H9 (cell line): ENCODE results near the gene CCDC85B. TPM values are rescaled to one million over a fixed set of nuclear protein-coding genes. Genes with fewer than 3 reads are reported as not detected.
A peak's percentile ranks its signal among the peaks of the same experiment; 100 is the strongest.

Source experiments
- DNase-seq: peaks from one replicate; pipeline ENCODE4 v3.0.0-alpha.2; 2017
- H2AFZ ChIP-seq: one replicate; pipeline ENCODE4 v1.6.1; 2013; ENCODE audit warnings: mild to moderate bottlenecking, low read length, control low read depth, moderate library complexity
- H2AK5ac ChIP-seq: 2 replicates; pipeline ENCODE4 v1.6.1; 2013; ENCODE audit warnings: low read length, control low read depth, mixed read lengths; ENCODE audit not compliant: insufficient read length
- H2BK120ac ChIP-seq: one replicate; pipeline ENCODE4 v1.6.1; 2013; ENCODE audit warnings: low read depth, mild to moderate bottlenecking, low read length, control low read depth, inconsistent platforms; ENCODE audit not compliant: poor library complexity, severe bottlenecking
- H2BK12ac ChIP-seq: 2 replicates; pipeline ENCODE4 v1.6.1; 2013; ENCODE audit warnings: low read length, control low read depth, mixed read lengths, low read depth; ENCODE audit not compliant: insufficient read length
- H2BK15ac ChIP-seq: 2 replicates; pipeline ENCODE4 v1.6.1; 2013; ENCODE audit warnings: low read depth, low read length, control low read depth
- H2BK20ac ChIP-seq: one replicate; pipeline ENCODE4 v1.6.1; 2013; ENCODE audit warnings: low read depth, mild to moderate bottlenecking, low read length, control low read depth, inconsistent platforms; ENCODE audit not compliant: poor library complexity, severe bottlenecking
- H2BK5ac ChIP-seq: 2 replicates; pipeline ENCODE4 v1.6.1; 2013; ENCODE audit warnings: low read length, control low read depth, mixed read lengths; ENCODE audit not compliant: insufficient read length
- H3K14ac ChIP-seq: 2 replicates; pipeline ENCODE4 v1.6.1; 2013; ENCODE audit warnings: low read length, control low read depth; ENCODE audit not compliant: insufficient read depth
- H3K18ac ChIP-seq: 2 replicates; pipeline ENCODE4 v1.6.1; 2013; ENCODE audit warnings: low read depth, mild to moderate bottlenecking, mixed read lengths, low read length, control low read depth; ENCODE audit not compliant: insufficient read length
- H3K23ac ChIP-seq: 2 replicates; pipeline ENCODE4 v1.6.1; 2013; ENCODE audit warnings: low read length, control low read depth, mixed read lengths, low read depth; ENCODE audit not compliant: insufficient read length
- H3K23me2 ChIP-seq: 2 replicates; pipeline ENCODE4 v1.6.1; 2013; ENCODE audit warnings: low read depth, mild to moderate bottlenecking, mixed read lengths, low read length, control low read depth; ENCODE audit not compliant: insufficient read length, poor library complexity, severe bottlenecking
- H3K27ac ChIP-seq: 2 replicates; pipeline ENCODE4 v1.5.1; 2013; ENCODE audit warnings: low read length, control low read depth, mixed read lengths, low read depth; ENCODE audit not compliant: insufficient read length
- H3K27me3 ChIP-seq: 2 replicates; pipeline ENCODE4 v1.6.1; 2013; ENCODE audit warnings: low read length, control low read depth, inconsistent platforms; ENCODE audit not compliant: insufficient read depth
- H3K4ac ChIP-seq: 2 replicates; pipeline ENCODE4 v1.6.1; 2013; ENCODE audit warnings: low read depth, mild to moderate bottlenecking, control low read depth, inconsistent platforms, low read length, moderate library complexity
- H3K4me1 ChIP-seq: 2 replicates; pipeline ENCODE4 v1.6.1; 2013; ENCODE audit warnings: low read length, control low read depth, inconsistent platforms; ENCODE audit not compliant: insufficient read depth
- H3K4me2 ChIP-seq: 2 replicates; pipeline ENCODE4 v1.6.1; 2013; ENCODE audit warnings: low read length, control low read depth, mixed read lengths; ENCODE audit not compliant: insufficient read length, insufficient read depth
- H3K56ac ChIP-seq: 2 replicates; pipeline ENCODE4 v1.6.1; 2013; ENCODE audit warnings: low read depth, mild to moderate bottlenecking, mixed read lengths, low read length, control low read depth; ENCODE audit not compliant: insufficient read length
- H3K79me1 ChIP-seq: 2 replicates; pipeline ENCODE4 v1.6.1; 2013; ENCODE audit warnings: low read depth, mild to moderate bottlenecking, moderate library complexity, low read length, control low read depth, inconsistent platforms; ENCODE audit not compliant: insufficient read depth, poor library complexity, severe bottlenecking
- H3K79me2 ChIP-seq: 2 replicates; pipeline ENCODE4 v1.6.1; 2013; ENCODE audit warnings: low read length, control low read depth, inconsistent platforms; ENCODE audit not compliant: insufficient read depth
- H3K9ac ChIP-seq: 2 replicates; pipeline ENCODE4 v1.6.1; 2013; ENCODE audit warnings: low read length, control low read depth, mixed read lengths; ENCODE audit not compliant: insufficient read length; ENCODE audit errors: extremely low read depth
- H3K9me3 ChIP-seq: one replicate; pipeline ENCODE4 v1.6.1; 2013; ENCODE audit warnings: low read depth, low read length, inconsistent platforms; ENCODE audit not compliant: control insufficient read depth
- H3T11ph ChIP-seq: one replicate; pipeline ENCODE4 v1.6.1; 2013; ENCODE audit warnings: mild to moderate bottlenecking, low read length, control low read depth, inconsistent platforms
- H4K20me1 ChIP-seq: one replicate; pipeline ENCODE4 v1.6.1; 2013; ENCODE audit not compliant: control insufficient read depth, insufficient read length, insufficient read depth
- H4K5ac ChIP-seq: 2 replicates; pipeline ENCODE4 v1.6.1; 2013; ENCODE audit warnings: low read depth, mild to moderate bottlenecking, mixed read lengths, low read length, control low read depth; ENCODE audit not compliant: insufficient read length
- H4K8ac ChIP-seq: replicated peaks from 2 replicates; pipeline ENCODE4 v1.6.1; 2013; ENCODE audit warnings: low read length, control low read depth, mixed read lengths, low read depth; ENCODE audit not compliant: insufficient read length
- H4K91ac ChIP-seq: 2 replicates; pipeline ENCODE4 v1.6.1; 2013; ENCODE audit warnings: low read depth, mild to moderate bottlenecking, moderate library complexity, mixed read lengths, low read length, control low read depth; ENCODE audit not compliant: insufficient read length
- H3K27ac Mint-ChIP-seq, 3 experiments: 2 replicates in 2 of 3; 3 replicates in 1 of 3; pipeline ENCODE4 v1.8.0; 2020 to 2021; ENCODE audit warnings: mixed read lengths in 3 of 3, mild to moderate bottlenecking in 1 of 3, moderate library complexity in 1 of 3
- H3K27me3 Mint-ChIP-seq: 2 replicates; pipeline ENCODE4 v1.8.0; 2021; ENCODE audit warnings: low read depth, mild to moderate bottlenecking, moderate library complexity, mixed read lengths
- H3K36me3 Mint-ChIP-seq, 3 experiments: 2 replicates in 2 of 3; 3 replicates in 1 of 3; pipeline ENCODE4 v1.8.0; 2020 to 2021; ENCODE audit warnings: low read depth in 3 of 3, mixed read lengths in 3 of 3; ENCODE audit not compliant: insufficient read depth in 1 of 3
- H3K4me1 Mint-ChIP-seq, 2 experiments: 2 replicates each; pipeline ENCODE4 v1.8.0; 2020; ENCODE audit warnings: mixed read lengths in 2 of 2
- H3K4me3 Mint-ChIP-seq, 2 experiments: 2 replicates in 1 of 2; 3 replicates in 1 of 2; pipeline ENCODE4 v1.8.0; 2020 to 2021; ENCODE audit warnings: mild to moderate bottlenecking in 2 of 2, mixed read lengths in 2 of 2, moderate library complexity in 1 of 2
- H3K9me3 Mint-ChIP-seq, 2 experiments: 2 replicates in 1 of 2; 3 replicates in 1 of 2; pipeline ENCODE4 v1.8.0; 2020; ENCODE audit warnings: mild to moderate bottlenecking in 2 of 2, mixed read lengths in 2 of 2, moderate library complexity in 1 of 2
- WGBS: extraction: QIAGEN DNeasy Blood & Tissue Kit; methylation state at CpG from one replicate; pipeline ENCODE4 v1.1.7; 2013; ENCODE audit warnings: missing lambda C conversion rate, low lambda C conversion rate, mixed read lengths; ENCODE audit not compliant: insufficient read length; ENCODE audit errors: extremely low coverage; 5-methylcytosine and 5-hydroxymethylcytosine counted together
- total RNA-seq: library from RNA; stranded (reverse); gene quantifications from 2 replicates; pipeline ENCODE4 v1.2.1, GENCODE V29; 2021
- TF ChIP-seq, protein P1 (sequence below): fragments of 200-600 bp; sonication (generic); conservative IDR thresholded peaks from 3 replicates; pipeline ENCODE4 v1.8.0; 2021; ENCODE audit warnings: antibody characterized with exemption, mild to moderate bottlenecking

CCDC85B gene
- total RNA-seq, 1 experiment from 2014 or later = 23.3 TPM

DNA sequence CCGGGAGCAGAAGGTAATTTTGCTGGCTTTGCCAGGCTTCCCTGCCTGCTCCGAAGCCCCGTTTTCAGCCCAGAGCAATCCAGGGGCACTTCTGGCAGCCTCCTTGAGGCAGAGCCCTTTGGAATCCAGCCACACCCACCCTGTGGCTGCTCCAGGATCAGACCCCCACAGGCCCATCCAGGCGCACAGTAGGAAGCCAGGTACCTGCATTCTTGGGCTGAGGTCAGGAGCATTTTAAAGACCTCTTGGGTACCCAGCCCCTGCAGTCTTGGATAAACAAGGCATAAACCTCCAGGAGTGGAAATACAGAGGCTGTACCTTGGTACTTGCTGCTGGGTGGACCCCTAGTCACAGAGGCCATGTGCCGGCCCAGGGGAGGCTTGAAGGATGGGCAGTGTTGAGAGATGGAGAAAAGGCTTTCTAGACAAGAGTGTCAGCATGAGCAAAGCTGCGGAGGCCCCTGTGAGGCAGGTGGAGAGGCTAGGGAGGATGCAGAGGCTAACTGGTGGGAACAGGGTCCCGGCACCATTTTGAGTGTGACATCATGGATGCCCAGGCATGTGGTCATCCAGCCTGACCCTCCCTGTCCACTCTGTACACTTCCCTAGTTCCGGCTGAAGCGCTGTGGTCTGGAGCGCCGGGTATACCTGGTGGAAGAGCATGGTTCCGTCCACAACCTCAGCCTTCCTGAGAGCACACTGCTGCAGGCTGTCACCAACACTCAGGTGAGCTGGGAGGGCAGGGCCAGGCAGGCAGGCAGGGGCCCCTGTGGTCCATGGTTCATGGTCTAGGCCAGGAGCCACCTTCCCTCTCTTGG, 26.4 kb upstream of the CCDC85B start:
- peaks cover 24 to 41% (median 40%) of the 10 kb centered on the region in 3 experiments; a peak in 6 of 7 replicates for H3K36me3 Mint-ChIP-seq
- H3K4me3 Mint-ChIP-seq = no peak overlapping the region; a peak in 1 of 5 replicates
- no CpG with 5 or more reads among the region's 12 CpGs for WGBS

More for the DNA sequence above, 26.4 kb upstream of the CCDC85B start:
- Histone ChIP-seq H4K91ac (no peak overlapping the region), H3K4me2 (no peak overlapping the region), H3K4me1 (no peaks in the 10 kb centered on the region), H2BK12ac (no peak overlapping the region), H4K20me1 (peaks cover 2% of the 10 kb centered on the region), H3K4ac (no peak overlapping the region), H3K23ac (no peak overlapping the region), H2AFZ (no peak overlapping the region), H2BK20ac (no peak overlapping the region), H3T11ph (no peak overlapping the region), H4K5ac (no peak overlapping the region), H2BK15ac (no peak overlapping the region), H2BK5ac (no peak overlapping the region), H3K79me2 (no peaks in the 10 kb centered on the region), H3K79me1 (no peaks in the 10 kb centered on the region), H4K8ac (no peak overlapping the region), H3K27ac (no peak overlapping the region), H2AK5ac (no peak overlapping the region), H3K9me3 (no peaks in the 10 kb centered on the region), H3K9ac (no peak overlapping the region), H2BK120ac (no peak overlapping the region), H3K56ac (no peak overlapping the region), H3K18ac (no peak overlapping the region), H3K27me3 (no peaks in the 10 kb centered on the region; the same call in 1 of the 2 replicates), H3K14ac (no peak overlapping the region), H3K23me2 (peaks cover 12% of the 10 kb centered on the region)
- Mint-ChIP-seq H3K4me1 (peaks cover 24 to 25% of the 10 kb centered on the region in 2 experiments), H3K27ac (peak overlapping the region in 1 of 3 experiments; percentile 72; a peak in 1 of 7 replicates), H3K9me3 (peaks cover 0 to 3% of the 10 kb centered on the region in 2 experiments; a peak in 1 of 5 replicates), H3K27me3 (peaks cover 4% of the 10 kb centered on the region)
- no peak for DNase-seq
- TF ChIP-seq, protein P1, sequence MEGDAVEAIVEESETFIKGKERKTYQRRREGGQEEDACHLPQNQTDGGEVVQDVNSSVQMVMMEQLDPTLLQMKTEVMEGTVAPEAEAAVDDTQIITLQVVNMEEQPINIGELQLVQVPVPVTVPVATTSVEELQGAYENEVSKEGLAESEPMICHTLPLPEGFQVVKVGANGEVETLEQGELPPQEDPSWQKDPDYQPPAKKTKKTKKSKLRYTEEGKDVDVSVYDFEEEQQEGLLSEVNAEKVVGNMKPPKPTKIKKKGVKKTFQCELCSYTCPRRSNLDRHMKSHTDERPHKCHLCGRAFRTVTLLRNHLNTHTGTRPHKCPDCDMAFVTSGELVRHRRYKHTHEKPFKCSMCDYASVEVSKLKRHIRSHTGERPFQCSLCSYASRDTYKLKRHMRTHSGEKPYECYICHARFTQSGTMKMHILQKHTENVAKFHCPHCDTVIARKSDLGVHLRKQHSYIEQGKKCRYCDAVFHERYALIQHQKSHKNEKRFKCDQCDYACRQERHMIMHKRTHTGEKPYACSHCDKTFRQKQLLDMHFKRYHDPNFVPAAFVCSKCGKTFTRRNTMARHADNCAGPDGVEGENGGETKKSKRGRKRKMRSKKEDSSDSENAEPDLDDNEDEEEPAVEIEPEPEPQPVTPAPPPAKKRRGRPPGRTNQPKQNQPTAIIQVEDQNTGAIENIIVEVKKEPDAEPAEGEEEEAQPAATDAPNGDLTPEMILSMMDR = no peak
